K562 (cell line): ENCODE data around the gene LRP1-AS. TPM values are rescaled to one million over a fixed set of nuclear protein-coding genes. Genes with fewer than 3 reads are reported as not detected.

Source experiments
- ATAC-seq: fragments of 200-7000 bp; cut with Tn5 transposase; 3 replicates; pipeline ENCODE4 v1.9.1; 2020; ENCODE audit warnings: moderate library complexity
- Bru-seq: library from RNA; stranded (reverse); fragments of 400-500 nt; gene quantifications from one replicate; lab custom pipeline; 2021; lab: Mats Ljungman, UMichigan
- BruChase-seq, 2 experiments: library from RNA; stranded (reverse); fragments of 400-500 nt; gene quantifications; one replicate each; lab custom pipeline; 2021; lab: Mats Ljungman, UMichigan
- BruUV-seq: library from RNA; stranded (reverse); fragments of 400-500 nt; replicated peaks from 2 replicates; lab custom pipeline; 2021; lab: Mats Ljungman, UMichigan
- CTCF ChIA-PET: fragments of 300-600 bp; formaldehyde crosslinking; extraction: SDS; loops from one replicate; lab custom pipeline; 2021; ENCODE audit warnings: low intra/inter-chr PET ratio; lab: Yijun Ruan, JAX
- POLR2A ChIA-PET: fragments of 300-600, 350-650 bp; sonication (Branson Sonifier 250); formaldehyde crosslinking; extraction: SDS; loops from one replicate; lab custom pipeline; 2021; ENCODE audit warnings: antibody characterized with exemption, inconsistent platforms; lab: Yijun Ruan, JAX
- DNase-seq, 4 experiments: peaks; one replicate each; pipeline versions ENCODE4 v3.0.0 to v3.0.0-alpha.2; 2011 to 2018; ENCODE audit warnings: low spot score in 3 of 4, mixed read lengths in 3 of 4; ENCODE audit errors: extremely low read depth in 1 of 4
- FAIRE-seq: peaks from 2 replicates; lab custom pipeline; 2011; peaks lifted over from hg19 to GRCh38; lab: Jason Lieb, UNC
- H2AFZ ChIP-seq: 2 replicates; pipeline ENCODE4 v1.6.0; 2011; ENCODE audit warnings: low read depth, low read length, control low read depth, inconsistent platforms
- H3K27ac ChIP-seq: fragments of 200-600 bp; 3 replicates; pipeline ENCODE4 v1.8.0; 2011; ENCODE audit warnings: low read depth, mild to moderate bottlenecking, control low read depth, inconsistent platforms, low read length, moderate library complexity, mixed read lengths; ENCODE audit errors: extremely low read depth
- H3K27me3 ChIP-seq, 2 experiments: fragments of 300-600 bp in 1 of 2; 2 replicates in 1 of 2; 3 replicates in 1 of 2; pipeline versions ENCODE4 v1.6.0 to v1.8.0; 2011; ENCODE audit warnings: inconsistent platforms in 2 of 2, low read length in 2 of 2, mild to moderate bottlenecking in 1 of 2, mixed read lengths in 1 of 2, moderate library complexity in 1 of 2; ENCODE audit not compliant: control insufficient read depth in 2 of 2, insufficient read depth in 2 of 2
- H3K36me3 ChIP-seq: fragments of 300-600 bp; 3 replicates; pipeline ENCODE4 v1.8.0; 2011; ENCODE audit warnings: mild to moderate bottlenecking, low read length, inconsistent platforms; ENCODE audit not compliant: control insufficient read depth, insufficient read depth
- H3K4me1 ChIP-seq, 2 experiments: fragments of 200-600 bp in 1 of 2; replicated peaks in 1 of 2; 2 replicates in 1 of 2; 3 replicates in 1 of 2; pipeline versions ENCODE4 v1.5.1 to v1.8.0; 2011; ENCODE audit warnings: inconsistent platforms in 2 of 2, low read length in 2 of 2, mild to moderate bottlenecking in 1 of 2, mixed read lengths in 1 of 2, moderate library complexity in 1 of 2; ENCODE audit not compliant: control insufficient read depth in 2 of 2, insufficient read depth in 2 of 2
- H3K4me2 ChIP-seq: 2 replicates; pipeline ENCODE4 v1.6.1; 2011; ENCODE audit warnings: low read length, control low read depth, inconsistent platforms, mixed read lengths; ENCODE audit not compliant: insufficient read depth
- H3K4me3 ChIP-seq: fragments of 200-600 bp; sonication (generic), shearing (Covaris generic); 2 replicates; pipeline ENCODE4 v1.5.1; 2016; ENCODE audit warnings: control low read depth, inconsistent platforms
- H3K79me2 ChIP-seq: fragments of 200-600 bp; 3 replicates; pipeline ENCODE4 v1.8.0; 2011; ENCODE audit warnings: low read length, inconsistent platforms; ENCODE audit not compliant: control insufficient read depth, insufficient read depth
- H3K9ac ChIP-seq, 2 experiments: 2 replicates each; pipeline versions ENCODE4 v1.6.0 to v1.6.1; 2011; ENCODE audit warnings: low read depth in 2 of 2, low read length in 2 of 2, control low read depth in 1 of 2, inconsistent platforms in 1 of 2, mild to moderate bottlenecking in 1 of 2, mixed read lengths in 1 of 2; ENCODE audit not compliant: insufficient read depth in 1 of 2
- H3K9me1 ChIP-seq: one replicate; pipeline ENCODE4 v1.6.0; 2011; ENCODE audit warnings: inconsistent platforms, mild to moderate bottlenecking, low read length, moderate library complexity; ENCODE audit not compliant: control insufficient read depth, insufficient read depth
- H3K9me3 ChIP-seq: replicated peaks from 2 replicates; pipeline ENCODE4 v1.5.1; 2011; ENCODE audit warnings: low read depth, low read length, inconsistent platforms; ENCODE audit not compliant: control insufficient read depth, insufficient read depth
- H4K20me1 ChIP-seq: replicated peaks from 2 replicates; pipeline ENCODE4 v1.6.1; 2011; ENCODE audit warnings: low read length, inconsistent platforms, mixed read lengths; ENCODE audit not compliant: control insufficient read depth, insufficient read depth
- RBM15 ChIP-seq: fragments of 200-400 bp; formaldehyde crosslinking; IDR thresholded peaks from 2 replicates; pipeline ENCODE4 v1.6.1; 2018; ENCODE audit warnings: mild to moderate bottlenecking, low read length, moderate library complexity; ENCODE audit not compliant: insufficient read depth
- SPI1 ChIP-seq: IDR thresholded peaks from 2 replicates; pipeline ENCODE4 v1.6.1; 2011; ENCODE audit warnings: low read depth, low read length, control low read depth, borderline replicate concordance
- WGBS: fragments of 100-300 bp; shearing (Covaris generic); methylation state at CpG from one replicate; pipeline ENCODE4 v1.1.6; 2016; ENCODE audit warnings: low coverage, mixed read lengths; ENCODE audit not compliant: insufficient coverage; ENCODE audit errors: missing lambda C conversion rate; 5-methylcytosine and 5-hydroxymethylcytosine counted together
- in situ Hi-C: fragments of 300-500 bp; cut with MboI; formaldehyde crosslinking; loops from 4 replicates; pipeline ENCODE4 v1.15.0; 2018; ENCODE audit warnings: inconsistent platforms, mixed read lengths
- intact Hi-C: fragments of 100-400 bp; cut with micrococcal nuclease; formaldehyde crosslinking; loops from 2 replicates; pipeline ENCODE4 v1.14.2; 2022
- long read RNA-seq, 3 experiments: library from polyadenylated mRNA in 2 of 3; library from RNA in 1 of 3; unstranded in 2 of 3; stranded (forward) in 1 of 3; transcript quantifications; one replicate each; pipeline ENCODE4 v2.0.0, GENCODE V29; 2019 to 2022
- polyA minus RNA-seq, 3 experiments: library from RNA; depleted of rRNA, polyadenylated mRNA; stranded (reverse); fragments of >200 nt; gene quantifications; 2 replicates each; pipeline ENCODE4 v1.2.3, GENCODE V29; 2011
- polyA plus RNA-seq, 8 experiments: library from polyadenylated mRNA; depleted of rRNA in 4 of 8; stranded (reverse) in 5 of 8; unstranded in 3 of 8; fragments of >200 nt; fragmentation: Nextera tagmentation in 2 of 8; fragmentation: Illumina TruSeq in 1 of 8; extraction: Ambion mirVana in 2 of 8; extraction: Trizol in 1 of 8; gene quantifications; 2 replicates each; pipeline versions ENCODE4 v1.2.1 to v1.2.3, GENCODE V29; 2011 to 2014; ENCODE audit warnings: inconsistent platforms in 1 of 8, missing spikeins in 1 of 8
- total RNA-seq, 7 experiments: library from RNA; depleted of rRNA in 6 of 7; stranded (reverse); fragments of >200 nt in 6 of 7; fragmentation: Illumina TruSeq in 2 of 7; extraction: Trizol in 2 of 7; gene quantifications; 2 replicates each; pipeline versions ENCODE4 v1.2.1 to v1.2.3, GENCODE V29; 2011 to 2021; ENCODE audit warnings: low replicate concordance in 1 of 7

Gene LRP1-AS
- total RNA-seq (2011; cell fraction: chromatin; rRNA removed; ENCODE audit: low replicate concordance): not detected in 2 replicates
- not detected in 2 replicates for total RNA-seq (2011; cell fraction: nucleolus; rRNA removed)
- not detected in 2 replicates for total RNA-seq (2011; cell fraction: nucleoplasm; rRNA removed)
- total RNA-seq (2014; rRNA removed) (not detected in 2 replicates), total RNA-seq (2014; rRNA removed; fragmentation: Illumina TruSeq; extraction: Trizol) (not detected in 2 replicates), total RNA-seq (2015; rRNA removed; fragmentation: Illumina TruSeq; extraction: Trizol) (not detected in 2 replicates), total RNA-seq (2021) (not detected in 2 replicates), polyA plus RNA-seq (2011; rRNA removed) (not detected in 2 replicates), polyA plus RNA-seq (2014; fragmentation: Illumina TruSeq; extraction: Trizol) (not detected in 2 replicates), polyA plus RNA-seq (2014; fragmentation: Nextera tagmentation; extraction: Ambion mirVana) (not detected), polyA plus RNA-seq (2014; rRNA removed) (not detected in 2 replicates), polyA minus RNA-seq (2011; rRNA and poly(A)+ RNA removed) (not detected in 2 replicates), Bru-seq, nascent RNA (not detected), BruChase-seq, experiment 1, labeled RNA remaining after a 2-hour chase (not detected), BruChase-seq, experiment 2, labeled RNA remaining after a 6-hour chase (not detected)
- polyA plus RNA-seq (2011; cell fraction: cytosol; rRNA removed): not detected in 2 replicates
- polyA plus RNA-seq (2011; cell fraction: nucleus; rRNA removed): not detected in 2 replicates
- not detected in 2 replicates for polyA plus RNA-seq (2012)
- polyA minus RNA-seq (2011; cell fraction: cytosol; rRNA and poly(A)+ RNA removed): not detected in 2 replicates
- polyA minus RNA-seq (2011; cell fraction: nucleus; rRNA and poly(A)+ RNA removed): not detected in 2 replicates
- long read RNA-seq, experiment 1: 0 reads
- long read RNA-seq, experiment 2: 0 reads
- long read RNA-seq, experiment 3: 0 reads

- DNase-seq (no peak), FAIRE-seq (no peak), ATAC-seq (no peak)
- WGBS: 38% methylated on average over 8 of the region's 8 CpGs
- H3K4me3 ChIP-seq: no peak within 1 kb of the TSS
- H3K27me3 ChIP-seq: peaks cover 0 to 11% of the 10 kb centered on the region in 2 experiments; a peak in 3 of 5 replicates
- no TSS peak for BruUV-seq
- no peaks in the 10 kb centered on the region for H3K9me3 ChIP-seq
- TF ChIP-seq RBM15 (no peak), SPI1 (peak; percentile 24; the same call in 1 of the 2 replicates)
- no peaks in the 10 kb centered on the region for H3K9me1 ChIP-seq
- H3K4me1 ChIP-seq: peaks cover 0 to 10% of the 10 kb centered on the region in 2 experiments; a peak in 3 of 5 replicates
- POLR2A ChIA-PET: interaction anchor here (0.9 kb wide), 1 partner anchor 19 kb away, joined by 4 read pairs; the partner anchor contains the start of gene LRP1
- H2AFZ ChIP-seq: no peak within 1 kb of the TSS
- intact Hi-C loops: no loop called here
- H3K79me2 ChIP-seq: no peaks in the 10 kb centered on the region
- in situ Hi-C loops: no loop called here
- H3K36me3 ChIP-seq: no peaks in the 10 kb centered on the region
- H3K27ac ChIP-seq: no peak within 1 kb of the TSS
- 0 out of 2 replicates have a peak, but pooled peaks cover 3% of the 10 kb centered on the region for H4K20me1 ChIP-seq
- peak within 1 kb of the TSS in 1 of 2 experiments; percentile 64; a peak in 2 of 4 replicates for H3K9ac ChIP-seq
- no peak within 1 kb of the TSS for H3K4me2 ChIP-seq
- CTCF ChIA-PET: no interaction called here
Observed at GRCh38 chr12:57146961-57147944, at the start of gene LRP1-AS. TSS of gene LRP1-AS (minus strand) at chr12:57147619.
